Activated naive CD4-positive, alpha-beta T cell treated with anti-CD3 and anti-CD28 coated beads, Interleukin-2, amount 50 U/mL, for 72 hours (primary cell): ENCODE measurements around the gene PTPRU. TPM values are rescaled to one million over a fixed set of nuclear protein-coding genes. Genes with fewer than 3 reads are reported as not detected.
A peak's percentile ranks its signal among the peaks of the same experiment; 100 is the strongest.

Source experiments
- ATAC-seq, 2 donors: fragments of 150-1000 bp; cut with Tn5 transposase; 2 replicates each; pipeline ENCODE4 v1.10.0; 2021; ENCODE audit warnings: mild to moderate bottlenecking in 2 of 2, moderate library complexity in 2 of 2
- DNase-seq, 2 donors: peaks; one replicate each; pipeline ENCODE4 v3.0.0; 2021 to 2022; ENCODE audit warnings: low spot score in 2 of 2
- H3K27ac Mint-ChIP-seq, 2 donors: one replicate each; pipeline ENCODE4 v1.8.0; 2022; ENCODE audit warnings: mild to moderate bottlenecking in 2 of 2, mixed read lengths in 2 of 2
- H3K36me3 Mint-ChIP-seq, 2 donors: one replicate each; pipeline ENCODE4 v1.8.0; 2022; ENCODE audit warnings: mixed read lengths in 2 of 2
- H3K9me3 Mint-ChIP-seq, 2 donors: one replicate each; pipeline ENCODE4 v1.8.0; 2022; ENCODE audit warnings: mixed read lengths in 2 of 2
- total RNA-seq, 2 donors: library from RNA; stranded (reverse); gene quantifications; one replicate each; pipeline ENCODE4 v1.2.3, GENCODE V29; 2022

PTPRU gene
- total RNA-seq, 2 donors from 2014 or later, result 2.0 TPM; not detected in 1

DNA sequence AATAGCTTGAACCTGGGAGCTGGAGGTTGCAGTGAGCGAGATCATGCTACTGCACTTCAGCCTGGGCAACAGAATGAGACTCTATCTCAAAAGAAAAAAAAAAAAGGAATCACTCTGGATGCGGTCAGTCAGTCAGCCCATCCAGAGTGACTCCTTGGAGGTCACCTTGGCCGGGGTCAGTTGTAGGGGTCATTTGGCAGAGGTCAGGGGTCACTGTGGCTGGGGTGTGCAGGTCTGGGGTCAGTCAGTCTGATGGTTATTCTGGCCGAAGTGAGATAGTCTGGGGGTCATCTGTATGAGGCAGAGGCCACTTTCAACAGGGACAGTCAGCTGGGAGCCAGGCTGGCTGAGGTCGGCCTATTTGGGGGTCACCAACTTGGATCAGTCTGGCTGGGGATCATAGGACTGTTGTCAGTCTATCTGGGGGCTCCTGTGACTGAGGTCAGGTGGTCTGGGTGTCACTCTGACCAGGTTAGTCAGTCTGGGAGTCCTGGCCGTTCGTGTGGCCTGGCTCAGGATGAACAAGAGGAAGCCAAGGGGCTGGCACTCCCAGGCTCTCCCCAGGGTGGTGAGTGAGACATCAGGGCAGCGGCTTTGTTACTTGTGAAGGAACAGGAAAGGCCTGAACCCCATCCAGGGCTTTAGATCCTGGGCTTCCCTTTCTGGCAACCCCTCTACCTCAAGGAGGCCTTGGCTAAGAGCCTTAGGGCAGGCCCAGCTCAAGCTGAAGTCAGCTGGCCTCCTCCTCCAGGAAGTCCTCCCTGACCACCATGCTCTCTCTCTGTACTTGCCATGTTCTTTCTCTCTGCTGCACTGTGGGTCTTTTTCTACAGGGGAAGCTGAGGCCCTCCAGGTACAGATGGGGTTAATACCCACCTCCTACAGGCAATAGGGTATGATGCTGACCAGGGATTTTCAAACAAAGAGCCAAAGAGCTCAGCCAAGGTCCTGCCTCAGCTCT lies 15.1 kb downstream of the PTPRU start:
- Mint-ChIP-seq H3K27ac (no peak overlapping the region), H3K9me3 (no peaks in the 10 kb centered on the region), H3K36me3 (no peaks in the 10 kb centered on the region)
- ATAC-seq (no peak), DNase-seq (no peak)

DNA sequence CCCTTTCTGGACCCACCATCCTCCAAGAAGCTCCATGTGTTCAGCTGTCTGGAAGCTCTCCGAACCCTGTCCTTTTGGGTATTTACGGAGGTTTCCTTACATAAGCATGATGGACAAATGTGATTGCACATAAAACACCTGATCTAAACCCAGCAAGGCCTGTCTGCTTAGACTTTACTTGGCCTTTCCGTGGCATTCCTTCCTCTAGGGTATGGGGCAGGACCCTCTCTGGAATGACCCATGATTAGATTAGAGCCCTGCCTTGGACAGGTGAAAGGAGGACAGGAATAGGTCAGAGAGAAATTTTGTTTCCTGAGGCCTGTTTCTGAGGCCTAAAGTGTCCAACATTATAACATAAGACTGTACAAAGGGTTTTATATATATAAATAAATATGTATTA lies 16.9 kb downstream of the PTPRU start:
- Mint-ChIP-seq H3K27ac (no peak overlapping the region), H3K9me3 (no peaks in the 10 kb centered on the region), H3K36me3 (no peaks in the 10 kb centered on the region)
- DNase-seq, result no peak
- no peak for ATAC-seq

DNA sequence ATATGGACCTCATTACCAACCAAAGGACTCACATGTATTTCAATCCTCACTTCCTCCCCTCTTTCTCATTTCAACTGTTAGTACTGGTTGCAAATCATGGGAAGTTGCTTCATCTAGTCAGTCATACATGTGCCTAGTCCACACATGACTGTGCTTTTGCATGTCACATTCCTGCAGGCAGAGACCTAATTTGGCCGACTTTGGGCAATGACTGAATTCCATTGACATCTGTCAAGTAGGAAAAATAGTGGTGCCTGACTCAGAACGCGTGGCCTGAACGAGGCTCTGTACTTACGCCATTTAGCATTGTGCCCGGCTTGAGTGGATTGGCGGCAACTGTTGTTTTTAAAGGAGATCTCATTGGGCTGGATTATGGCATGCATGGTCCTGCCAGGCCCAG lies 18.0 kb downstream of the PTPRU start:
- no peak for DNase-seq

GRCh38 chr1:29255134-29255666 lies 18.9 kb downstream of the PTPRU start:
- Mint-ChIP-seq H3K9me3 (no peaks in the 10 kb centered on the region), H3K27ac (no peak overlapping the region), H3K36me3 (no peaks in the 10 kb centered on the region)
- ATAC-seq, result no peak
- no peak for DNase-seq

More for the DNA sequence above, 18.0 kb downstream of the PTPRU start:
- no peak for ATAC-seq
- Mint-ChIP-seq H3K27ac (no peak overlapping the region), H3K36me3 (no peaks in the 10 kb centered on the region), H3K9me3 (no peaks in the 10 kb centered on the region)

DNA sequence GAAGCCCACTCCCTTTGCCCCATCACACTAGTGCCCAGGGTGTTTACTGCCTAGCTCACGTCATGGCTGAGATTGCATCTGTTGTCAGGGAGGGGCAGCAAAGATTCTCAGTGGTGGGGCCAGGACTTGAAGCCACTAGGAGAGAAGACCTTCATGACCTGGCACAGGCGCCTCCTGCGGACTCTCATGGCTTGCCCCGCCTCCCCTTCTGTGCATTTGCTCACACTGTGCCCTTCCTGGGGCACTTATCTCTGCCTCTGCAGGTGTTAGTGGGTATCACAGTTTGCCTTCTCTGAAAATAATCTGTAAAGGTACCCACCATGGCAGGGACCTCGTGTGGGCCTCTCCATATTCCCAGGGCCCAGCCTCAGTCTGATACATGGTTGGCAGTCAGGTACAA lies 20.1 kb downstream of the PTPRU start:
- no peak for DNase-seq
- no peaks in the 10 kb centered on the region for H3K36me3 Mint-ChIP-seq
- H3K27ac Mint-ChIP-seq, result no peak overlapping the region
- H3K9me3 Mint-ChIP-seq, result no peaks in the 10 kb centered on the region
- ATAC-seq, result no peak

GRCh38 chr1:29256979-29257804 lies 20.9 kb downstream of the PTPRU start:
- Mint-ChIP-seq H3K27ac (no peak overlapping the region), H3K9me3 (no peaks in the 10 kb centered on the region), H3K36me3 (no peaks in the 10 kb centered on the region)
- no peak for ATAC-seq
- DNase-seq, result no peak

GRCh38 chr1:29258189-29258975 lies 22.1 kb downstream of the PTPRU start:
- no peaks in the 10 kb centered on the region for H3K9me3 Mint-ChIP-seq
- H3K27ac Mint-ChIP-seq, result no peak overlapping the region
- DNase-seq (no peak), ATAC-seq (no peak)
- H3K36me3 Mint-ChIP-seq, result no peaks in the 10 kb centered on the region

DNA sequence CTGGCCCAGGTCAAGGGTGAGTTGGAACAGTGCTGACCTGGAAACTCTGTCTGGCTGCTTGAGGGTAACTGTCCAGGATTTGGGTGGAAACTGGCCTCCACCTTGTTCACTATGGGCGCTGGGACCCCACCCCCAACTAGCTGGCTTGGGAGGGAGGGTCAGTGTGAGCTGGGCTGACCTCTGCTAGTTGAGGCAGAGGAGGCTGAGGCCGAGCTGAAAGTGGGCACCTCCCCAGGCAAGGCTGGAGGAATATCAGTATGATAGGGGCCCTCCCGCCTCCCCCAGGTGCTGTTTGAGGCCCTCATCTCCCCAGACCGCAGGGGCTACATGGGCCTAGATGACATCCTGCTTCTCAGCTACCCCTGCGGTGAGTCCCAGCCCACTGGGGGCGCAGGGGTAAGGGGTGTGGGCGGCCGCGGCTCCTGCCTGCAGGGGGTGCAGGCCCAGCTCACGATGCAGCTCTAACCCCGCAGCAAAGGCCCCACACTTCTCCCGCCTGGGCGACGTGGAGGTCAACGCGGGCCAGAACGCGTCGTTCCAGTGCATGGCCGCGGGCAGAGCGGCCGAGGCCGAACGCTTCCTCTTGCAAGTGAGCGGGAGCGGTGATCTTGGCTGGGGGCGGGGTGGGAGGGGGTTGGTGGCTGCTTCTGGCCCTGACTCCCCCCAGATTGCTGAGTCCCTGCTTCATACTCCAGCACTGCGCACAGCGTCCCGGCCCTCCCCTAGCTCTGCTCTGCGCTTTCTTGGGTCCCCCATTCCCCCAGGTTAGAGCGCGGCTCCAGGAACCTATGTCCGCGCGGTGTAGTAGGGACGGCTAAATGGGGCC lies 22.9 kb downstream of the PTPRU start:
- peak; percentile 18 to 62 for ATAC-seq
- Mint-ChIP-seq H3K36me3 (no peaks in the 10 kb centered on the region), H3K9me3 (no peaks in the 10 kb centered on the region), H3K27ac (no peak overlapping the region)
- no peak for DNase-seq

GRCh38 chr1:29259802-29260441 lies 23.6 kb downstream of the PTPRU start:
- peak in 1 of 2 donors; percentile 56 for DNase-seq
- Mint-ChIP-seq H3K27ac (no peak overlapping the region), H3K36me3 (no peaks in the 10 kb centered on the region), H3K9me3 (no peaks in the 10 kb centered on the region)
- peak; percentile 57 to 80 for ATAC-seq

DNA sequence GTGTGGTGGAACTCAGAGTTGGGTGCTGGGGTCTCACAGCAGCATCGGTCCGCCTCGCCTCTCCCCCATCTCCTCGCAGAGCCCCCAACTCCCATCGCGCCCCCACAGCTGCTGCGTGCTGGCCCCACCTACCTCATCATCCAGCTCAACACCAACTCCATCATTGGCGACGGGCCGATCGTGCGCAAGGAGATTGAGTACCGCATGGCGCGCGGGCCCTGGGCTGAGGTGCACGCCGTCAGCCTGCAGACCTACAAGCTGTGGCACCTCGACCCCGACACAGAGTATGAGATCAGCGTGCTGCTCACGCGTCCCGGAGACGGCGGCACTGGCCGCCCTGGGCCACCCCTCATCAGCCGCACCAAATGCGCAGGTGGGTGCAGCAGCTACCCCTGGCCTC lies 24.2 kb downstream of the PTPRU start:
- H3K36me3 Mint-ChIP-seq, result no peaks in the 10 kb centered on the region
- DNase-seq (no peak), ATAC-seq (peak in 1 of 2 donors; percentile 6)
- H3K9me3 Mint-ChIP-seq, result no peaks in the 10 kb centered on the region
- no peak overlapping the region for H3K27ac Mint-ChIP-seq

GRCh38 chr1:29264773-29265389 lies 28.6 kb downstream of the PTPRU start:
- Mint-ChIP-seq H3K27ac (no peak overlapping the region), H3K36me3 (no peaks in the 10 kb centered on the region), H3K9me3 (no peaks in the 10 kb centered on the region)
- DNase-seq (no peak), ATAC-seq (no peak)

- DNase-seq, result no peak
- H3K27ac Mint-ChIP-seq, result no peak overlapping the region
- H3K9me3 Mint-ChIP-seq, result no peaks in the 10 kb centered on the region
- no peak for ATAC-seq
- no peaks in the 10 kb centered on the region for H3K36me3 Mint-ChIP-seq
Measured at GRCh38 chr1:29266912-29267311, 30.6 kb downstream of the PTPRU start.

- DNase-seq (no peak), ATAC-seq (no peak)
- Mint-ChIP-seq H3K36me3 (no peaks in the 10 kb centered on the region), H3K27ac (no peak overlapping the region), H3K9me3 (no peaks in the 10 kb centered on the region)
Measured at GRCh38 chr1:29267321-29268070, 31.2 kb downstream of the PTPRU start.

DNA sequence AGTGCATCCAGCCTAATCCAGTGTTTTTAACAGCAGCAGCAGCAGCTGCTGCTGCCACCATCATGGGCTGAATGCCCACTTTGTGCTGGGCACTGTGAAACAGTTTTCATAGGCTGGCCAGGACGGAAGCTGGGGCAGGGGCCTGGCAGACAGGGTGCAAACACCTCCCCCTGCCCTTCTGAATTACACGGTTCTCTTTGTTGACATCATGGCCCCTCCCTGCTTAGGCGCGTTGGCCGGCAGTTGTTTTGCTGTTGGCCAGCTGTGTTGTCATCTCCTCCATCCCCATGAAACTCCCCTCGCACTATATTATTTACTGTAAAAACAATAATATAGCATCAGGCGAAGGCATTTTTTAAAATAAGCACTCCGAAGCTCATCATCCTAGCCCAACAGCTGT lies 33.1 kb downstream of the PTPRU start:
- Mint-ChIP-seq H3K36me3 (no peaks in the 10 kb centered on the region), H3K9me3 (no peaks in the 10 kb centered on the region), H3K27ac (no peak overlapping the region)
- ATAC-seq (no peak), DNase-seq (no peak)
